HEK293 (cell line): ENCODE data around the gene PDGFD.

Source experiments
- CTCF ChIA-PET: fragments of 350-600 bp; formaldehyde crosslinking; extraction: SDS; loops from one replicate; lab custom pipeline; 2021; ENCODE audit warnings: antibody characterized with exemption; lab: Yijun Ruan, JAX
- POLR2A ChIA-PET: fragments of 300-600 bp; formaldehyde crosslinking; extraction: SDS; loops from one replicate; lab custom pipeline; 2020; ENCODE audit warnings: antibody characterized with exemption, inconsistent platforms; lab: Yijun Ruan, JAX
- H3K27ac ChIP-seq: fragments of 200-500 bp; sonication (Bioruptor generic); 2 replicates; pipeline ENCODE4 v1.5.1; 2014; ENCODE audit warnings: low read depth, low read length, control low read depth, inconsistent platforms; ENCODE audit errors: extremely low read depth
- H3K36me3 ChIP-seq, 2 experiments: fragments of 200-500 bp in 1 of 2; sonication (Bioruptor generic) in 1 of 2; 1 replicate in 1 of 2; 2 replicates in 1 of 2; pipeline ENCODE4 v1.5.1; 2014 to 2017; ENCODE audit warnings: inconsistent platforms in 2 of 2, low read length in 2 of 2; ENCODE audit not compliant: control insufficient read depth in 2 of 2, insufficient read depth in 1 of 2
- H3K4me1 ChIP-seq: fragments of 200-500 bp; sonication (Bioruptor generic); 2 replicates; pipeline ENCODE4 v1.5.1; 2014; ENCODE audit warnings: mild to moderate bottlenecking, low read length, inconsistent platforms; ENCODE audit not compliant: control insufficient read depth, insufficient read depth
- H3K4me3 ChIP-seq: 2 replicates; pipeline ENCODE4 v1.5.1; 2011; ENCODE audit warnings: low read depth, mild to moderate bottlenecking, control low read depth, low read length, moderate library complexity
- H3K9me3 ChIP-seq: fragments of 200-500 bp; sonication (Bioruptor generic); 2 replicates; pipeline ENCODE4 v1.5.1; 2014; ENCODE audit warnings: low read depth, low read length, inconsistent platforms; ENCODE audit not compliant: control insufficient read depth, insufficient read depth
- MYNN ChIP-seq: fragments of 450-650 bp; formaldehyde crosslinking; IDR thresholded peaks from 2 replicates; pipeline ENCODE4 v1.5.1; 2016; ENCODE audit warnings: missing biosample characterization, missing genetic modification characterization, borderline replicate concordance
- PRDM1 ChIP-seq: fragments of 450-650 bp; formaldehyde crosslinking; IDR thresholded peaks from 2 replicates; pipeline ENCODE4; 2016; ENCODE audit warnings: missing biosample characterization, missing genetic modification characterization
- SP2 ChIP-seq: fragments of 450-650 bp; formaldehyde crosslinking; IDR thresholded peaks from 2 replicates; pipeline ENCODE4 v1.5.1; 2016; ENCODE audit warnings: missing biosample characterization, missing genetic modification characterization
- SP7 ChIP-seq: fragments of 450-650 bp; formaldehyde crosslinking; IDR thresholded peaks from 2 replicates; pipeline ENCODE4 v1.5.1; 2016; ENCODE audit warnings: missing biosample characterization, missing genetic modification characterization
- TCF7L2 ChIP-seq: IDR thresholded peaks from 2 replicates; pipeline ENCODE4 v1.6.1; 2011; ENCODE audit warnings: low read depth, mild to moderate bottlenecking, inconsistent platforms, low read length, moderate library complexity, borderline replicate concordance
- TRIM28 ChIP-seq: IDR thresholded peaks from 2 replicates; pipeline ENCODE4 v1.6.1; 2011; ENCODE audit warnings: low read length, control low read depth, borderline replicate concordance
- ZFP37 ChIP-seq: fragments of 450-650 bp; formaldehyde crosslinking; IDR thresholded peaks from 2 replicates; pipeline ENCODE4 v1.5.1; 2016; ENCODE audit warnings: missing biosample characterization, missing genetic modification characterization
- ZNF112 ChIP-seq: fragments of 450-650 bp; formaldehyde crosslinking; IDR thresholded peaks from 2 replicates; pipeline ENCODE4 v1.5.0; 2017; ENCODE audit warnings: missing biosample characterization, missing genetic modification characterization
- ZNF132 ChIP-seq: fragments of 450-650 bp; formaldehyde crosslinking; IDR thresholded peaks from 2 replicates; pipeline ENCODE4 v1.5.1; 2017; ENCODE audit warnings: missing biosample characterization, missing genetic modification characterization, borderline replicate concordance
- ZNF311 ChIP-seq: fragments of 450-650 bp; formaldehyde crosslinking; IDR thresholded peaks from 2 replicates; pipeline ENCODE4 v1.5.1; 2017; ENCODE audit warnings: missing biosample characterization, missing genetic modification characterization, borderline replicate concordance
- ZNF571 ChIP-seq: fragments of 450-650 bp; formaldehyde crosslinking; IDR thresholded peaks from 2 replicates; pipeline ENCODE4 v1.5.0; 2017; ENCODE audit warnings: missing biosample characterization, missing genetic modification characterization
- ZNF610 ChIP-seq: fragments of 450-650 bp; formaldehyde crosslinking; IDR thresholded peaks from 2 replicates; pipeline ENCODE4 v1.5.1; 2016; ENCODE audit warnings: missing biosample characterization, missing genetic modification characterization, borderline replicate concordance
- ZNF701 ChIP-seq: fragments of 450-650 bp; formaldehyde crosslinking; IDR thresholded peaks from 2 replicates; pipeline ENCODE4 v1.5.1; 2016; ENCODE audit warnings: missing biosample characterization, missing genetic modification characterization
- TF ChIP-seq, protein P1 (sequence below): fragments of 450-650 bp; formaldehyde crosslinking; IDR thresholded peaks from 2 replicates; pipeline ENCODE4 v1.5.1; 2016; ENCODE audit warnings: missing biosample characterization, missing genetic modification characterization
- TF ChIP-seq, protein P2 (sequence below): fragments of 450-650 bp; formaldehyde crosslinking; IDR thresholded peaks from 2 replicates; pipeline ENCODE4 v1.5.1; 2016; ENCODE audit warnings: missing biosample characterization, missing genetic modification characterization
- TF ChIP-seq, protein P3 (sequence below): fragments of 450-650 bp; formaldehyde crosslinking; IDR thresholded peaks from 2 replicates; pipeline ENCODE4 v1.5.1; 2016; ENCODE audit warnings: missing biosample characterization, missing genetic modification characterization
- TF ChIP-seq, protein P4 (sequence below): fragments of 450-650 bp; formaldehyde crosslinking; IDR thresholded peaks from 2 replicates; pipeline ENCODE4 v1.5.1; 2016; ENCODE audit warnings: missing biosample characterization, missing genetic modification characterization
- TF ChIP-seq, protein P5 (sequence below): fragments of 450-650 bp; formaldehyde crosslinking; IDR thresholded peaks from 2 replicates; pipeline ENCODE4 v1.5.1; 2016; ENCODE audit warnings: missing biosample characterization, missing genetic modification characterization, low read depth

The PDGFD gene

DNA sequence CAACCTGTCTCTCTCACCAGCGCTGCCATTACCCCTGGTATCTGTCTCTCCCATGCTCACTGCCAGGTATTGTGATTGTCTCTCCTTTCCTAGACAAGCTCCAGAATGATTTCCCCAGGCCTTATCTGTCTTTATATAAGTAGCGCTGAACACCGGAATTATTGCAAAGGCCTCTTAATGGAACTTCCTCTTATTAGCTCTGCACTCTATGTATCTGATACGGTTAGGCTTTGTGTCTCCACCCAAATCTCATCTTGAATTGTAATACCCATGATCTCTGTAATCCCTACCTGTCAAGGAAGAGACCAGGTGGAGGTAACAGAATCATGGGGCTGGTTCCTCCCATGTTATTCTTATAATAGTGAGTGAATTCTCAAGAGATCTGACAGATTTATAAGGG lies 88.2 kb downstream of the PDGFD start:
- H3K36me3 ChIP-seq: no peaks in the 10 kb centered on the region
- H3K4me1 ChIP-seq: no peaks in the 10 kb centered on the region
- ChIA-PET POLR2A (no interaction called here), CTCF (no interaction called here)
- no peaks in the 10 kb centered on the region for H3K9me3 ChIP-seq
- no peak overlapping the region for H3K4me3 ChIP-seq
- TF ChIP-seq ZNF701 (tag by site-specific recombination) (no peak), ZNF610 (tag by site-specific recombination) (no peak), TCF7L2 (no peak), ZFP37 (no peak), ZNF311 (tag by site-specific recombination) (no peak), ZNF571 (no peak)
- TF ChIP-seq, protein P1, sequence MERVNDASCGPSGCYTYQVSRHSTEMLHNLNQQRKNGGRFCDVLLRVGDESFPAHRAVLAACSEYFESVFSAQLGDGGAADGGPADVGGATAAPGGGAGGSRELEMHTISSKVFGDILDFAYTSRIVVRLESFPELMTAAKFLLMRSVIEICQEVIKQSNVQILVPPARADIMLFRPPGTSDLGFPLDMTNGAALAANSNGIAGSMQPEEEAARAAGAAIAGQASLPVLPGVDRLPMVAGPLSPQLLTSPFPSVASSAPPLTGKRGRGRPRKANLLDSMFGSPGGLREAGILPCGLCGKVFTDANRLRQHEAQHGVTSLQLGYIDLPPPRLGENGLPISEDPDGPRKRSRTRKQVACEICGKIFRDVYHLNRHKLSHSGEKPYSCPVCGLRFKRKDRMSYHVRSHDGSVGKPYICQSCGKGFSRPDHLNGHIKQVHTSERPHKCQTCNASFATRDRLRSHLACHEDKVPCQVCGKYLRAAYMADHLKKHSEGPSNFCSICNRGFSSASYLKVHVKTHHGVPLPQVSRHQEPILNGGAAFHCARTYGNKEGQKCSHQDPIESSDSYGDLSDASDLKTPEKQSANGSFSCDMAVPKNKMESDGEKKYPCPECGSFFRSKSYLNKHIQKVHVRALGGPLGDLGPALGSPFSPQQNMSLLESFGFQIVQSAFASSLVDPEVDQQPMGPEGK (tag by site-specific recombination): no peak
- TF ChIP-seq, protein P2, sequence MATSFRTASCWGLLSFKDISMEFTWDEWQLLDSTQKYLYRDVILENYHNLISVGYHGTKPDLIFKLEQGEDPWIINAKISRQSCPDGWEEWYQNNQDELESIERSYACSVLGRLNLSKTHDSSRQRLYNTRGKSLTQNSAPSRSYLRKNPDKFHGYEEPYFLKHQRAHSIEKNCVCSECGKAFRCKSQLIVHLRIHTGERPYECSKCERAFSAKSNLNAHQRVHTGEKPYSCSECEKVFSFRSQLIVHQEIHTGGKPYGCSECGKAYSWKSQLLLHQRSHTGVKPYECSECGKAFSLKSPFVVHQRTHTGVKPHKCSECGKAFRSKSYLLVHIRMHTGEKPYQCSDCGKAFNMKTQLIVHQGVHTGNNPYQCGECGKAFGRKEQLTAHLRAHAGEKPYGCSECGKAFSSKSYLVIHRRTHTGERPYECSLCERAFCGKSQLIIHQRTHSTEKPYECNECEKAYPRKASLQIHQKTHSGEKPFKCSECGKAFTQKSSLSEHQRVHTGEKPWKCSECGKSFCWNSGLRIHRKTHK (tag by site-specific recombination): no peak
- TF ChIP-seq, protein P3, sequence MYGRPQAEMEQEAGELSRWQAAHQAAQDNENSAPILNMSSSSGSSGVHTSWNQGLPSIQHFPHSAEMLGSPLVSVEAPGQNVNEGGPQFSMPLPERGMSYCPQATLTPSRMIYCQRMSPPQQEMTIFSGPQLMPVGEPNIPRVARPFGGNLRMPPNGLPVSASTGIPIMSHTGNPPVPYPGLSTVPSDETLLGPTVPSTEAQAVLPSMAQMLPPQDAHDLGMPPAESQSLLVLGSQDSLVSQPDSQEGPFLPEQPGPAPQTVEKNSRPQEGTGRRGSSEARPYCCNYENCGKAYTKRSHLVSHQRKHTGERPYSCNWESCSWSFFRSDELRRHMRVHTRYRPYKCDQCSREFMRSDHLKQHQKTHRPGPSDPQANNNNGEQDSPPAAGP: no peak
- TF ChIP-seq, protein P4, sequence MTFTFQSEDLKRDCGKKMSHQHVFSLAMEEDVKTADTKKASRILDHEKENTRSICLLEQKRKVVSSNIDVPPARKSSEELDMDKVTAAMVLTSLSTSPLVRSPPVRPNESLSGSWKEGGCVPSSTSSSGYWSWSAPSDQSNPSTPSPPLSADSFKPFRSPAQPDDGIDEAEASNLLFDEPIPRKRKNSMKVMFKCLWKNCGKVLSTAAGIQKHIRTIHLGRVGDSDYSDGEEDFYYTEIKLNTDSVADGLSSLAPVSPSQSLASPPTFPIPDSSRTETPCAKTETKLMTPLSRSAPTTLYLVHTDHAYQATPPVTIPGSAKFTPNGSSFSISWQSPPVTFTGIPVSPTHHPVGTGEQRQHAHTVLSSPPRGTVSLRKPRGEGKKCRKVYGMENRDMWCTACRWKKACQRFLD (tag by site-specific recombination): no peak
- H3K27ac ChIP-seq: no peak overlapping the region

DNA sequence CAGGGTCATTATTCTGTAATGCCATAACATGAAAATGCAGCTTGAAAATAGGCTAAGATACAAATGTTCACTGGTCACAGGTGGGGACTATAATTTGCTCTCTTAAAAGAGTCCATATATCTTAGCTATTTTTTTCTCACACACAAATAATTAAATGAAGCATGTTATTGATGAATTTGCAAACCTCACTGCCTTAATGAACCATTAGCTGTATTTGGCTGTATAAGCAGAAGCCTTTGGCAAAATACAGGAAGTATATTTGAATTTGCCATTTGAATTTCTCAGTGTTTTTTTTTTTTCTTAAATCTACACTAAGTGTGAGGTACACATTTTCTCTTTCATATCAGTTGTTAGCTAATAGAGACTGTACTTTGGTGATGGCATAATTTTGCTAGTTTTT lies 88.9 kb downstream of the PDGFD start:
- CTCF ChIA-PET: interaction anchor here (0.6 to 0.7 kb wide), 2 partner anchors 199 to 221 kb away, joined by 3 to 4 read pairs; no protein-coding TSS in a partner anchor
- H3K4me3 ChIP-seq: no peak overlapping the region
- TF ChIP-seq PRDM1 (no peak), SP2 (no peak), TRIM28 (no peak), SP7 (tag by site-specific recombination) (no peak), ZNF132 (no peak), ZNF112 (tag by site-specific recombination) (no peak), MYNN (tag by site-specific recombination) (no peak)
- TF ChIP-seq, protein P5, sequence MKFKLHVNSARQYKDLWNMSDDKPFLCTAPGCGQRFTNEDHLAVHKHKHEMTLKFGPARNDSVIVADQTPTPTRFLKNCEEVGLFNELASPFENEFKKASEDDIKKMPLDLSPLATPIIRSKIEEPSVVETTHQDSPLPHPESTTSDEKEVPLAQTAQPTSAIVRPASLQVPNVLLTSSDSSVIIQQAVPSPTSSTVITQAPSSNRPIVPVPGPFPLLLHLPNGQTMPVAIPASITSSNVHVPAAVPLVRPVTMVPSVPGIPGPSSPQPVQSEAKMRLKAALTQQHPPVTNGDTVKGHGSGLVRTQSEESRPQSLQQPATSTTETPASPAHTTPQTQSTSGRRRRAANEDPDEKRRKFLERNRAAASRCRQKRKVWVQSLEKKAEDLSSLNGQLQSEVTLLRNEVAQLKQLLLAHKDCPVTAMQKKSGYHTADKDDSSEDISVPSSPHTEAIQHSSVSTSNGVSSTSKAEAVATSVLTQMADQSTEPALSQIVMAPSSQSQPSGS (tag by site-specific recombination): no peak
- TF ChIP-seq, all 188 proteins: peak for 0
- no peaks in the 10 kb centered on the region for H3K9me3 ChIP-seq
- POLR2A ChIA-PET: no interaction called here
- no peaks in the 10 kb centered on the region for H3K36me3 ChIP-seq
- H3K4me1 ChIP-seq: no peaks in the 10 kb centered on the region
- no peak overlapping the region for H3K27ac ChIP-seq
